ENCODE results near the gene PKD2L1.
"Not testable (repeated sequence)": the region's sequence is repeated elsewhere in the genome, so short reads cannot be mapped to it uniquely, and the experiment has no call there.

The PKD2L1 gene

GRCh38 chr10:100330079-100330478 lies at the start of gene PKD2L1:
PKD2L1 (minus strand) TSS chr10:100330228; CDS start chr10:100330103, 125 bp downstream.
- DNase-seq, result no peak

- no peak for DNase-seq
These were observed 47.8 kb upstream of the PKD2L1 start for GRCh38 chr10:100377830-100378229.

GRCh38 chr10:100376656-100377055 lies 46.6 kb upstream of the PKD2L1 start:
- DNase-seq, result not testable (repeated sequence)

- not testable (repeated sequence) for DNase-seq
These were observed 44.8 kb upstream of the PKD2L1 start for GRCh38 chr10:100374677-100375353.

GRCh38 chr10:100374200-100374655 lies 44.2 kb upstream of the PKD2L1 start:
- no peak for DNase-seq

- peak; percentile 100 for DNase-seq
These were observed 43.5 kb upstream of the PKD2L1 start for GRCh38 chr10:100373298-100374199.

- DNase-seq, result no peak
These were observed 42.6 kb upstream of the PKD2L1 start for GRCh38 chr10:100372415-100373297.

- DNase-seq, result no peak
These were observed 41.5 kb upstream of the PKD2L1 start for GRCh38 chr10:100371482-100372027.

GRCh38 chr10:100370714-100371481 lies 40.9 kb upstream of the PKD2L1 start:
- DNase-seq, result peak; percentile 60

GRCh38 chr10:100368721-100369120 lies 38.7 kb upstream of the PKD2L1 start:
- peak; percentile 24 for DNase-seq

- peak; percentile 85 for DNase-seq
These were observed 34.8 kb upstream of the PKD2L1 start for GRCh38 chr10:100364735-100365391.

GRCh38 chr10:100364175-100364574 lies 34.1 kb upstream of the PKD2L1 start:
- no peak for DNase-seq

- DNase-seq, result no peak
These were observed 32.8 kb upstream of the PKD2L1 start for GRCh38 chr10:100362570-100363496.

GRCh38 chr10:100360234-100360633 lies 30.2 kb upstream of the PKD2L1 start:
- DNase-seq, result no peak

GRCh38 chr10:100359529-100360150 lies 29.6 kb upstream of the PKD2L1 start:
- DNase-seq, result no peak

GRCh38 chr10:100359030-100359432 lies 29.0 kb upstream of the PKD2L1 start:
- no peak for DNase-seq

GRCh38 chr10:100357059-100357858 lies 27.2 kb upstream of the PKD2L1 start:
- DNase-seq, result no peak

Measured in HCEC 1CT (cell line).